GM21717 (cell line): ENCODE results near the gene PRELID3B.

Experiments
- ATAC-seq: cut with Tn5 transposase; IDR thresholded peaks from one replicate; pipeline ENCODE4 v1.9.1; 2021; ENCODE audit warnings: mild to moderate bottlenecking, moderate library complexity; ENCODE audit not compliant: unreplicated experiment

PRELID3B gene

GRCh38 chr20:59042151-59042795, at the start of gene PRELID3B:
TSS of gene PRELID3B (minus strand) at chr20:59042786. CDS start at chr20:59042730, 56 bp downstream.
- peak; percentile 33 for ATAC-seq

GRCh38 chr20:59087829-59088433, 45.3 kb upstream of the PRELID3B start:
- ATAC-seq = no peak

- ATAC-seq = no peak
These were observed 44.3 kb upstream of the PRELID3B start for GRCh38 chr20:59086923-59087322.

- ATAC-seq = no peak
These were observed 41.7 kb upstream of the PRELID3B start for GRCh38 chr20:59084041-59084850.

- ATAC-seq = no peak
These were observed 40.4 kb upstream of the PRELID3B start for GRCh38 chr20:59082981-59083380.

GRCh38 chr20:59082077-59082740, 39.6 kb upstream of the PRELID3B start:
- no peak for ATAC-seq

- ATAC-seq = no peak
These were observed 38.5 kb upstream of the PRELID3B start for GRCh38 chr20:59081036-59081435.

- ATAC-seq = no peak
These were observed 35.6 kb upstream of the PRELID3B start for GRCh38 chr20:59078231-59078630.

GRCh38 chr20:59077705-59078104, 35.1 kb upstream of the PRELID3B start:
- no peak for ATAC-seq

- no peak for ATAC-seq
These were observed 33.4 kb upstream of the PRELID3B start for GRCh38 chr20:59075934-59076508.

- no peak for ATAC-seq
These were observed 31.9 kb upstream of the PRELID3B start for GRCh38 chr20:59074456-59074855.

- no peak for ATAC-seq
These were observed 31.0 kb upstream of the PRELID3B start for GRCh38 chr20:59073582-59073981.

GRCh38 chr20:59071216-59071615, 28.6 kb upstream of the PRELID3B start:
- ATAC-seq = peak; percentile 77

GRCh38 chr20:59069026-59069425, 26.4 kb upstream of the PRELID3B start:
- no peak for ATAC-seq

GRCh38 chr20:59068534-59068933, 25.9 kb upstream of the PRELID3B start:
- no peak for ATAC-seq

- ATAC-seq = no peak
These were observed 21.7 kb upstream of the PRELID3B start for GRCh38 chr20:59064214-59064722.

- no peak for ATAC-seq
These were observed 21.0 kb upstream of the PRELID3B start for GRCh38 chr20:59063358-59064213.

GRCh38 chr20:59062081-59062480, 19.5 kb upstream of the PRELID3B start:
- ATAC-seq = no peak

- no peak for ATAC-seq
These were observed 12.7 kb upstream of the PRELID3B start for GRCh38 chr20:59055302-59055701.

GRCh38 chr20:59051666-59052185, 9.1 kb upstream of the PRELID3B start:
- ATAC-seq = no peak
